K562 (cell line): ENCODE results near the gene ZNF493. TPM values are rescaled to one million over a fixed set of nuclear protein-coding genes. Genes with fewer than 3 reads are reported as not detected.
A peak's percentile ranks its signal among the peaks of the same experiment; 100 is the strongest.

ENCODE experiments used
- ATF1 ChIP-seq, 2 experiments: fragments of 450-650 bp in 1 of 2; IDR thresholded peaks; 2 replicates each; pipeline ENCODE4 v1.6.1; 2016; ENCODE audit warnings: missing compliant biosample characterization in 1 of 2, missing genetic modification characterization in 1 of 2
- CREB1 ChIP-seq, 2 experiments: sonication (generic) in 1 of 2; formaldehyde crosslinking in 1 of 2; IDR thresholded peaks; 2 replicates each; pipeline versions ENCODE4 v1.6.1 to v1.8.0; 2012 to 2022; ENCODE audit warnings: inconsistent platforms in 1 of 2, mild to moderate bottlenecking in 1 of 2, missing genetic modification reagents in 1 of 2, moderate library complexity in 1 of 2
- FOXK1 ChIP-seq: sonication (generic); formaldehyde crosslinking; IDR thresholded peaks from 2 replicates; pipeline ENCODE4 v1.8.0; 2022; ENCODE audit warnings: missing genetic modification reagents, mild to moderate bottlenecking, borderline replicate concordance
- KDM1A ChIP-seq, 2 experiments: fragments of 450-650 bp; IDR thresholded peaks; 2 replicates each; pipeline ENCODE4 v1.6.1; 2016; ENCODE audit warnings: mild to moderate bottlenecking in 2 of 2
- L3MBTL2 ChIP-seq: fragments of 450-650 bp; IDR thresholded peaks from 2 replicates; pipeline ENCODE4 v1.6.1; 2016; ENCODE audit warnings: mild to moderate bottlenecking, moderate library complexity
- MAFG ChIP-seq: fragments of 450-650 bp; conservative IDR thresholded peaks from 2 replicates; pipeline ENCODE4 v1.6.1; 2016; ENCODE audit warnings: missing genetic modification characterization, missing compliant biosample characterization
- MLLT1 ChIP-seq, 2 experiments: fragments of 450-650 bp; IDR thresholded peaks; 2 replicates each; pipeline ENCODE4 v1.6.1; 2016
- NRF1 ChIP-seq, 2 experiments: fragments of 450-650 bp; IDR thresholded peaks in 1 of 2; conservative IDR thresholded peaks in 1 of 2; 2 replicates each; pipeline ENCODE4 v1.6.1; 2014; ENCODE audit warnings: mild to moderate bottlenecking in 2 of 2
- PHF8 ChIP-seq: fragments of 200-600 bp; sonication (generic); IDR thresholded peaks from 2 replicates; pipeline ENCODE4 v1.6.1; 2012; ENCODE audit warnings: mixed run types, mild to moderate bottlenecking, inconsistent platforms, low read length, moderate library complexity, borderline replicate concordance
- POLR2AphosphoS5 ChIP-seq: IDR thresholded peaks from 2 replicates; pipeline ENCODE4 v1.6.1; 2011; ENCODE audit warnings: mild to moderate bottlenecking, low read depth, low read length, moderate library complexity; ENCODE audit not compliant: control insufficient read depth, insufficient read depth
- POLR2G ChIP-seq: fragments of 200-400 bp; formaldehyde crosslinking; IDR thresholded peaks from 2 replicates; pipeline ENCODE4 v1.6.1; 2017; ENCODE audit warnings: low read depth, mild to moderate bottlenecking, antibody characterized with exemption, low read length, moderate library complexity
- PTTG1 ChIP-seq: fragments of 450-650 bp; IDR thresholded peaks from 2 replicates; pipeline ENCODE4 v1.6.1; 2016; ENCODE audit warnings: low read depth, mild to moderate bottlenecking, missing genetic modification characterization, missing compliant biosample characterization
- RBBP5 ChIP-seq: fragments of 200-600 bp; sonication (generic); IDR thresholded peaks from 2 replicates; pipeline ENCODE4 v1.6.1; 2012; ENCODE audit warnings: borderline replicate concordance, mild to moderate bottlenecking, low read length, control low read depth, inconsistent platforms; ENCODE audit not compliant: insufficient read depth, poor library complexity, severe bottlenecking
- RBFOX2 ChIP-seq: fragments of 200-400 bp; formaldehyde crosslinking; IDR thresholded peaks from 2 replicates; pipeline ENCODE4 v1.6.1; 2017; ENCODE audit warnings: low read depth, mild to moderate bottlenecking, low read length, moderate library complexity
- ZFX ChIP-seq: sonication (generic); formaldehyde crosslinking; IDR thresholded peaks from 2 replicates; pipeline ENCODE4 v1.8.0; 2022; ENCODE audit warnings: mild to moderate bottlenecking, missing genetic modification reagents, moderate library complexity
- ZNF140 ChIP-seq: fragments of 250-450 bp; sonication (Bioruptor Pico); IDR thresholded peaks from 2 replicates; pipeline ENCODE4 v1.8.0; 2021; ENCODE audit warnings: moderate library complexity, mild to moderate bottlenecking, inconsistent platforms
- ZNF764 ChIP-seq: fragments of 250-450 bp; sonication (Bioruptor Pico); IDR thresholded peaks from 2 replicates; pipeline ENCODE4 v1.4.0; 2020; ENCODE audit warnings: low read depth, mild to moderate bottlenecking, moderate library complexity
- polyA plus RNA-seq, 8 experiments: library from polyadenylated mRNA; depleted of rRNA in 4 of 8; stranded (reverse) in 5 of 8; unstranded in 3 of 8; fragments of >200 nt; fragmentation: Nextera tagmentation in 2 of 8; fragmentation: Illumina TruSeq in 1 of 8; extraction: Ambion mirVana in 2 of 8; extraction: Trizol in 1 of 8; gene quantifications; 2 replicates each; pipeline versions ENCODE4 v1.2.1 to v1.2.3, GENCODE V29; 2011 to 2014; ENCODE audit warnings: inconsistent platforms in 1 of 8, missing spikeins in 1 of 8
- total RNA-seq, 7 experiments: library from RNA; depleted of rRNA in 6 of 7; stranded (reverse); fragments of >200 nt in 6 of 7; fragmentation: Illumina TruSeq in 2 of 7; extraction: Trizol in 2 of 7; gene quantifications; 2 replicates each; pipeline versions ENCODE4 v1.2.1 to v1.2.3, GENCODE V29; 2011 to 2021; ENCODE audit warnings: low replicate concordance in 1 of 7
- TF ChIP-seq, protein P1 (sequence below), 2 experiments: IDR thresholded peaks in 1 of 2; conservative IDR thresholded peaks in 1 of 2; 2 replicates each; pipeline ENCODE4 v1.6.1; 2016; ENCODE audit warnings: low read depth in 2 of 2, mild to moderate bottlenecking in 1 of 2, missing compliant biosample characterization in 1 of 2, missing genetic modification characterization in 1 of 2, moderate library complexity in 1 of 2
- TF ChIP-seq, protein P2 (sequence below): fragments of 250-450 bp; sonication (Bioruptor Pico); IDR thresholded peaks from 2 replicates; pipeline ENCODE4 v1.5.0; 2021; ENCODE audit warnings: mild to moderate bottlenecking, borderline replicate concordance

Gene ZNF493
- total and polyA plus RNA-seq, 9 of the 15 experiments (the other 6 are each of a cell fraction or from before 2014, with no cell fraction given), result 5.0 to 18.6 (median 12.2) TPM

GRCh38 chr19:21463449-21464105, 66.6 kb downstream of the ZNF493 start (continued):
- TF ChIP-seq POLR2AphosphoS5 (peak; percentile 41; the same call in 1 of the 2 replicates), FOXK1 (CRISPR knock-in tag) (no peak), KDM1A (IDR thresholded peaks at IDR 0.05) (no peak), NRF1 (conservative IDR thresholded peaks at IDR 0.05 in 1 of 2, IDR thresholded peaks at IDR 0.05 in 1 of 2) (peak; percentile 26 to 35; a peak in 3 of 4 replicates), ZFX (CRISPR knock-in tag) (peak; percentile 59), L3MBTL2 (peak; percentile 28; the same call in 1 of the 2 replicates), MAFG (tag) (no peak), ZNF764 (no peak), ATF1 (CRISPR knock-in tag; IDR thresholded peaks at IDR 0.05) (no peak), ATF1 (tag; IDR thresholded peaks at IDR 0.05) (peak; percentile 38; the same call in 1 of the 2 replicates), PTTG1 (tag) (no peak), RBFOX2 (peak; percentile 70), RBBP5 (peak; percentile 34), ZNF140 (no peak), MLLT1 (IDR thresholded peaks at IDR 0.05) (peak in 1 of 2 experiments; percentile 70; a peak in 2 of 4 replicates), POLR2G (peak; percentile 69), PHF8 (peak; percentile 59), CREB1 (IDR thresholded peaks at IDR 0.05) (0 out of 2 replicates have a peak, but pooled peaks have one; percentile 23), CREB1 (CRISPR knock-in tag; IDR thresholded peaks at IDR 0.05) (no peak)
- TF ChIP-seq, protein P1, sequence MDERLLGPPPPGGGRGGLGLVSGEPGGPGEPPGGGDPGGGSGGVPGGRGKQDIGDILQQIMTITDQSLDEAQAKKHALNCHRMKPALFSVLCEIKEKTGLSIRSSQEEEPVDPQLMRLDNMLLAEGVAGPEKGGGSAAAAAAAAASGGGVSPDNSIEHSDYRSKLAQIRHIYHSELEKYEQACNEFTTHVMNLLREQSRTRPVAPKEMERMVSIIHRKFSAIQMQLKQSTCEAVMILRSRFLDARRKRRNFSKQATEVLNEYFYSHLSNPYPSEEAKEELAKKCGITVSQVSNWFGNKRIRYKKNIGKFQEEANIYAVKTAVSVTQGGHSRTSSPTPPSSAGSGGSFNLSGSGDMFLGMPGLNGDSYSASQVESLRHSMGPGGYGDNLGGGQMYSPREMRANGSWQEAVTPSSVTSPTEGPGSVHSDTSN (CRISPR knock-in tag; IDR thresholded peaks at IDR 0.05; ENCODE audit: low read depth), result peak; percentile 61
- TF ChIP-seq, protein P1 (tag; conservative IDR thresholded peaks at IDR 0.05; ENCODE audit: low read depth), result peak; percentile 76
- TF ChIP-seq, protein P2, sequence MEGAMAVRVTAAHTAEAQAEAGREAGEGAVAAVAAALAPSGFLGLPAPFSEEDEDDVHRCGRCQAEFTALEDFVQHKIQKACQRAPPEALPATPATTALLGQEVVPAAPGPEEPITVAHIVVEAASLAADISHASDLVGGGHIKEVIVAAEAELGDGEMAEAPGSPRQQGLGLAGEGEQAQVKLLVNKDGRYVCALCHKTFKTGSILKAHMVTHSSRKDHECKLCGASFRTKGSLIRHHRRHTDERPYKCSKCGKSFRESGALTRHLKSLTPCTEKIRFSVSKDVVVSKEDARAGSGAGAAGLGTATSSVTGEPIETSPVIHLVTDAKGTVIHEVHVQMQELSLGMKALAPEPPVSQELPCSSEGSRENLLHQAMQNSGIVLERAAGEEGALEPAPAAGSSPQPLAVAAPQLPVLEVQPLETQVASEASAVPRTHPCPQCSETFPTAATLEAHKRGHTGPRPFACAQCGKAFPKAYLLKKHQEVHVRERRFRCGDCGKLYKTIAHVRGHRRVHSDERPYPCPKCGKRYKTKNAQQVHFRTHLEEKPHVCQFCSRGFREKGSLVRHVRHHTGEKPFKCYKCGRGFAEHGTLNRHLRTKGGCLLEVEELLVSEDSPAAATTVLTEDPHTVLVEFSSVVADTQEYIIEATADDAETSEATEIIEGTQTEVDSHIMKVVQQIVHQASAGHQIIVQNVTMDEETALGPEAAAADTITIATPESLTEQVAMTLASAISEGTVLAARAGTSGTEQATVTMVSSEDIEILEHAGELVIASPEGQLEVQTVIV, result no peak
